Progenitor cell of endocrine pancreas (in vitro differentiated cells): Measurements from ENCODE around the gene C1QTNF8. TPM values are rescaled to one million over a fixed set of nuclear protein-coding genes. Genes with fewer than 3 reads are reported as not detected.

Experiments used
- DNase-seq: peaks from one replicate; pipeline ENCODE4 v3.0.0; 2021; ENCODE audit warnings: low spot score; ENCODE audit not compliant: unreplicated experiment
- H3K27ac Mint-ChIP-seq: 2 replicates; pipeline ENCODE4 v1.8.0; 2021; ENCODE audit warnings: mild to moderate bottlenecking, moderate library complexity, mixed read lengths
- H3K27me3 Mint-ChIP-seq: 2 replicates; pipeline ENCODE4 v1.8.0; 2021; ENCODE audit warnings: mixed read lengths
- H3K36me3 Mint-ChIP-seq: 2 replicates; pipeline ENCODE4 v1.8.0; 2022; ENCODE audit warnings: mixed read lengths; ENCODE audit not compliant: insufficient read depth
- H3K4me1 Mint-ChIP-seq: 2 replicates; pipeline ENCODE4 v1.8.0; 2021; ENCODE audit warnings: low read depth, mixed read lengths
- H3K4me3 Mint-ChIP-seq: 2 replicates; pipeline ENCODE4 v1.8.0; 2021; ENCODE audit warnings: low read depth, mild to moderate bottlenecking, moderate library complexity, mixed read lengths
- H3K9me3 Mint-ChIP-seq: 2 replicates; pipeline ENCODE4 v1.8.0; 2021; ENCODE audit warnings: low read depth, mixed read lengths
- total RNA-seq: library from RNA; stranded (reverse); gene quantifications from 2 replicates; pipeline ENCODE4 v1.2.1, GENCODE V29; 2021
- TF ChIP-seq, protein P1 (sequence below): fragments of 200-600 bp; sonication (generic); IDR thresholded peaks from one replicate; pipeline ENCODE4 v1.5.0; 2021; ENCODE audit warnings: antibody characterized with exemption, mild to moderate bottlenecking; ENCODE audit not compliant: unreplicated experiment

The C1QTNF8 gene
- total RNA-seq, 1 donor from 2014 or later, result not detected

DNA sequence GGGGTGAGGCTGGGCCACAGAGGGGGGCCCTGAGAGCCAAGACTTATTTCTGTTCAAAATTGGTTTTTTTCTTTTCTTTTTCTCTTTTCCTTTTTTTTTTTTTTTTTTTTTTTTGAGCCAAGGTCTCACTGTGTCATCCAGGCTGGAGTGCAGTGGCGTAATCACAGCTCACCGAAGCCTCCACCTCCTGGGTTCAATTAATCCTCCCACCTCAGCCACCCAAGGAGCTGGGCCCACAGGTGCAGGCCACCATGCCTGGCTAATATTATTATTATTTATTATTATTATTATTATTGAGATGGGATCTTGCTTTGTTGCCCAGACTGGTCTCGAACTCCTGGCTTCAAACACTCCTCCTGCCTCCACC lies 39.4 kb upstream of the C1QTNF8 start:
- DNase-seq, result no peak
- Mint-ChIP-seq H3K27me3 (no peaks in the 10 kb centered on the region), H3K36me3 (no peaks in the 10 kb centered on the region), H3K9me3 (no peaks in the 10 kb centered on the region), H3K27ac (no peak overlapping the region), H3K4me3 (no peak overlapping the region), H3K4me1 (peaks cover 27% of the 10 kb centered on the region)
- TF ChIP-seq, protein P1, sequence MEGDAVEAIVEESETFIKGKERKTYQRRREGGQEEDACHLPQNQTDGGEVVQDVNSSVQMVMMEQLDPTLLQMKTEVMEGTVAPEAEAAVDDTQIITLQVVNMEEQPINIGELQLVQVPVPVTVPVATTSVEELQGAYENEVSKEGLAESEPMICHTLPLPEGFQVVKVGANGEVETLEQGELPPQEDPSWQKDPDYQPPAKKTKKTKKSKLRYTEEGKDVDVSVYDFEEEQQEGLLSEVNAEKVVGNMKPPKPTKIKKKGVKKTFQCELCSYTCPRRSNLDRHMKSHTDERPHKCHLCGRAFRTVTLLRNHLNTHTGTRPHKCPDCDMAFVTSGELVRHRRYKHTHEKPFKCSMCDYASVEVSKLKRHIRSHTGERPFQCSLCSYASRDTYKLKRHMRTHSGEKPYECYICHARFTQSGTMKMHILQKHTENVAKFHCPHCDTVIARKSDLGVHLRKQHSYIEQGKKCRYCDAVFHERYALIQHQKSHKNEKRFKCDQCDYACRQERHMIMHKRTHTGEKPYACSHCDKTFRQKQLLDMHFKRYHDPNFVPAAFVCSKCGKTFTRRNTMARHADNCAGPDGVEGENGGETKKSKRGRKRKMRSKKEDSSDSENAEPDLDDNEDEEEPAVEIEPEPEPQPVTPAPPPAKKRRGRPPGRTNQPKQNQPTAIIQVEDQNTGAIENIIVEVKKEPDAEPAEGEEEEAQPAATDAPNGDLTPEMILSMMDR, result no peak

DNA sequence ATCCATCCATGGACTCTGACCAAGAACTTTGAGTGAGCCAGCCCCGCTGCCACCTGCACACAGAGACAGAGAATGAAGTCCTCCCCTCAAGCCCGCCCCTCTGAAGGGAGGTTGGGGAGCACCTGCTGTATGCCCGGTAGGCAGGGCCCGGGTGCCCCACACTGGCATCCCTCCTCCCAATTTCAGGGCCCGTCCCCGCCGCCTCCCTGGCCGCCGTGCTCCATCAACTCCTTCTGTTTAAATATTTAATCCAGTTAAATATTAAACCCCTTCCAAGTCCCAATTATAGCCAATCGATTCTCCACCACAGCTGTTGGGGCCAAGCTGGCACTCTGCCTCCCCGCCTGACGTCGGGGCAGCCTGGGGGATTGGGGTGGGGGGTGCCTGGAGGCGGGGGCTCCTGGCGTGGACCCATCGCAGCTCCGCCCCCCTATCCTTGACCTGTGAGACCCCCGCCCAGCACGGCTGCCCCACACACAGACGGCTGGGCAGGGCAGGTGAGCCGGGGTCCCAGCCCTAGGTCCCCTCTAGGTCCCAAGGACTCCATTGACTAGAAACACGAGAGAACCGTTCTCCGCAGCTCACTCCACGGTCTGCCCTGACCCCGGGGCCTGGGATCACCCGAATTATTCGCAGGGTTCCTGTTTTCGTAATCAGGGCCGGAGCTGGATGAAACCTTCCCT lies 38.9 kb upstream of the C1QTNF8 start:
- no peak for DNase-seq
- TF ChIP-seq, protein P1, result no peak
- Mint-ChIP-seq H3K9me3 (no peaks in the 10 kb centered on the region), H3K4me3 (no peak overlapping the region), H3K36me3 (no peaks in the 10 kb centered on the region), H3K27me3 (no peaks in the 10 kb centered on the region), H3K27ac (no peak overlapping the region), H3K4me1 (peaks cover 27% of the 10 kb centered on the region)

DNA sequence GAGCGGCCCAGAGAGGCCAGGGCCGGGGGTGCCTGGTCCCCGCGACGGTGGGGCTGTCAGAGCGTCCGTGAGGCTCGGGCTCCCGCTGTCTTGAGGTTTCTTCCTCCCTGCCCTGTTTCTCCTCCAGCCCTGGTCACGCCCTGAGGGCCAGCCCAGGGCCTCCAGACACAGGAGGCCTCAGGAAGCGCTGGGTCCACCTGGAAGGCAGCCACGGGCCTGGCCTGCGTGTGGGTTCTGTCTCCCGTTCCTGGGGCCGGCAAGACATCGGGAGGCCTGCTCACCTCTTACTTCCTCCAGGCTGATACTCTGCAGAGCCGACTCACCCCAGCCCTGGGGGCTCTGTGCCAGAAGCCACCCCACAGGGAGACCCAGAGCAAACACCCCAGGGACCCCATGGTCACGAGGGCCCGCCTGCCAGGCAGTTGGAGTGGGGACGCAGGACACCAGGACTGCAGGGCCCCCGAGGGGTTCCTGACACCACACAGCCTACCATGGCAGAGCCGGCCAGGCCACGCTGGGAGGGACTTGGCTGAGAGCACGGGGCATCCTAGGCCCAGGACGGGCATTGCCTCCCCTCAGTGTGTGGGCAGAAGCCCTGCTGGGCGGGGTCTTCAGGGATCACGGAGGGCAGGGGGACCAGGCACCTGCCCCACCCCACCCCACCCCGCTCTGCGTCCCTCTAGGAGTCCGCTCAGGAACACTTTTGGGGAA lies 37.9 kb upstream of the C1QTNF8 start:
- TF ChIP-seq, protein P1, result no peak
- H3K27me3 Mint-ChIP-seq, result no peaks in the 10 kb centered on the region
- H3K4me1 Mint-ChIP-seq, result peaks cover 27% of the 10 kb centered on the region
- no peak for DNase-seq
- peak overlapping the region; percentile 45 for H3K27ac Mint-ChIP-seq
- peak overlapping the region; percentile 19 for H3K4me3 Mint-ChIP-seq
- no peaks in the 10 kb centered on the region for H3K36me3 Mint-ChIP-seq
- no peaks in the 10 kb centered on the region for H3K9me3 Mint-ChIP-seq

DNA sequence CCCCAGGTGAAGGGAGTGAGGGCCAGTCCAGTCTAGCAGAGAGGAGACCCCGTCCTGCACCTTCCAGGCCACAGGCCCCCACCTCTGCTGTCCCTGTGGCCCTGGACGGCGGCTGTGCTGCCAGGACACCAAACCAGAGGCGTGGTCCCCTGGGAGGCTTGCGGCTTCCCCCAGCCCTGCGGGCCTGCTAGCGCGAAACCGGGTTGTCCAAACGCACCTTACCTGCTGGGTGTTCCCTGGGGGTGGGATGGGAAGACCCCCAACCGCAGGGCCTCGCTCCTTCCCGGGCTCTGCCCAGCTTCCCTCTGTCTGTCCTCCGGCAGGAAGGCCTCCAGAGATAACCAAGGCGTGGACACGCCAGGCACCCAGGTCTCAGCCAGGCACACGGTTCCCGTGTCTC lies 37.2 kb upstream of the C1QTNF8 start:
- Mint-ChIP-seq H3K36me3 (no peaks in the 10 kb centered on the region), H3K4me1 (peaks cover 27% of the 10 kb centered on the region), H3K9me3 (no peaks in the 10 kb centered on the region), H3K4me3 (no peak overlapping the region), H3K27me3 (no peaks in the 10 kb centered on the region), H3K27ac (no peak overlapping the region)
- no peak for DNase-seq
- TF ChIP-seq, protein P1, result no peak

DNA sequence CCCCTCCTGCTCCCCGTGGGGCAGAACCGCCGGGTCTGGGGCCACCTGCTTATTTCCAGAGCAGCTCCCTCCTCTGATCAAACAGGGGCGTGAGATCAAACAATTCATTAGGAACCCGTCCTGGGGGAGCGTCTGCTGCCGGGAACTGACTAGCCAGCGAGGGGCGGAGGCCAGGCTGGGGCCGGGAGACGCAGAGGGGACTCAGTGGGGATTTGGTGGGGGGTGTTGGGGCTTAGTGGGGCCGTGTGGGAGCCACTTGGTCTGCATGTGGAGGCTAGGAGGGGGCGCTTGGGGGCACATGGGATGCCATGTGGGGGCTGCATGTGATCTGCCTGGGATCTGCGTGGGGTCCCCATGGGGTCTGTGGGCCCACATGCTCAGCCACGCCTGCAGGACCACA lies 36.4 kb upstream of the C1QTNF8 start:
- TF ChIP-seq, protein P1, result no peak
- Mint-ChIP-seq H3K4me3 (no peak overlapping the region), H3K4me1 (peaks cover 27% of the 10 kb centered on the region), H3K9me3 (no peaks in the 10 kb centered on the region), H3K27ac (peak overlapping the region; percentile 71), H3K27me3 (no peaks in the 10 kb centered on the region), H3K36me3 (no peaks in the 10 kb centered on the region)
- DNase-seq, result no peak
